UCSD-AML1 (cell line): Measurements from ENCODE around the gene MTA1.

Experiments
- DNase-seq: peaks from one replicate; lab custom pipeline; 2025; ENCODE audit not compliant: unreplicated experiment; lab: John Stamatoyannopoulos, UW

Gene MTA1

GRCh38 chr14:105401699-105402098, 17.9 kb upstream of the MTA1 start:
- DNase-seq = no peak

- no peak for DNase-seq
These were observed 11.0 kb upstream of the MTA1 start for GRCh38 chr14:105408592-105408991.

GRCh38 chr14:105409364-105409763, 10.3 kb upstream of the MTA1 start:
- DNase-seq = no peak

GRCh38 chr14:105410642-105411016, 9.0 kb upstream of the MTA1 start:
- DNase-seq = no peak

- no peak for DNase-seq
These were observed 8.3 kb upstream of the MTA1 start for GRCh38 chr14:105411017-105411941.

GRCh38 chr14:105411985-105412770, 7.4 kb upstream of the MTA1 start:
- DNase-seq = no peak

GRCh38 chr14:105412771-105413543, 6.7 kb upstream of the MTA1 start:
- DNase-seq = no peak

- DNase-seq = no peak
These were observed 6.1 kb upstream of the MTA1 start for GRCh38 chr14:105413544-105413886.

GRCh38 chr14:105414456-105415371, 4.9 kb upstream of the MTA1 start:
- peak; percentile 80 for DNase-seq

GRCh38 chr14:105415481-105416428, 3.9 kb upstream of the MTA1 start:
- no peak for DNase-seq

GRCh38 chr14:105416671-105417070, 3.0 kb upstream of the MTA1 start:
- no peak for DNase-seq

- DNase-seq = no peak
These were observed 1.9 kb upstream of the MTA1 start for GRCh38 chr14:105417690-105418121.

GRCh38 chr14:105418269-105419194, 1.1 kb upstream of the MTA1 start:
- DNase-seq = no peak

GRCh38 chr14:105420101-105420973, 710 bp downstream of the MTA1 start:
- no peak for DNase-seq

- no peak for DNase-seq
These were observed 1.5 kb downstream of the MTA1 start for GRCh38 chr14:105420974-105421674.

- no peak for DNase-seq
These were observed 2.3 kb downstream of the MTA1 start for GRCh38 chr14:105421723-105422615.
